HG03378 (cell line): ENCODE data around the gene ATRIP.

Source experiments
- ATAC-seq: cut with Tn5 transposase; IDR thresholded peaks from one replicate; pipeline ENCODE4 v1.9.1; 2021; ENCODE audit warnings: mild to moderate bottlenecking, moderate library complexity; ENCODE audit not compliant: unreplicated experiment

The ATRIP gene

DNA sequence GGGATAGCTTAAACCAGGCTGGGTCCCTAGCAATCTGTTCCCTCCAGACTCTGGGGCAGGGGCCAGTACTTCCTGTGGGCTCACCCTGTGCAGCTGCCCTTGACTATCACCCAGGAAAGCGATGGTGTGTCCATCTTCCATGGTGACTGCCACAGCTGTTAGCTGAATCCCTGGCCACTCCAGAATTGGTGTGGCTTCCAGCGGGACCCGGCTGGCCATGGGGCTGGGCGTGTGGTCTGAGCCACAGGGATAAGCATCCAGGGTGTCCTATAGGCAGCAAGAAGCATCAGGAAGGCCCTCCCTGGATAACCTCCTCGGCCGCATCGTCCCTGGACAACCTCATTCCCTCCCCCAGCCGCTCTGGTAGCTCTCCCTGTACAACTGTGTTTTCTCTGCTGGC lies 23.9 kb upstream of the ATRIP start:
- no peak for ATAC-seq

- ATAC-seq: no peak
These were observed 23.2 kb upstream of the ATRIP start for GRCh38 chr3:48423241-48423882.

GRCh38 chr3:48423883-48424695 lies 22.4 kb upstream of the ATRIP start:
- ATAC-seq: no peak

DNA sequence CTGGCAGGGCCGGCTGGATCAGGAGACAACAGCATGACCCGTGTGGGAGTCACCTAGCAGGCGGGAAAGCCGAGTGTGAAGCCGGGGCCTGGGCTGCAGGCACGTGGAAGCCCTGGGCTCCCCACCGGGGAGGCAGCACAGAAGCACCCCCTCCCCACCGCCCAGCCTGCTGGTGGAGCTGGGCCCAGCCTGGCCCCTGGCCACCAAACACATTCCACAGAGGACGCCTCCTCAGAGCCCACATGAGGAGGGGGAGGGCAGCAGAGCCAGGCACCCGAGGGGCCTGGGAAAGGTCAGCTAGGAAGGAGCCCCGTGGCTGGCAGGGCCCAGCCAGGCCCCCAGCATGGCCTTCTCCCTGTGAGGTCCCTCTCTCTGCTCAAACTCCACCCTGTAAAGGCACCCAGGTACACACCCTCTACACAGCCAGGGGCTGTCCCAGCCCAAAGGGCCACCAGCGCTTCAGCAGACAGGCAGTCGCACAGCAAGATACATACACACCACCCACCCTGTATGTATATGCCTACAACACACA lies 21.2 kb upstream of the ATRIP start:
- ATAC-seq: no peak

- no peak for ATAC-seq
These were observed 20.1 kb upstream of the ATRIP start for GRCh38 chr3:48426401-48426909.

DNA sequence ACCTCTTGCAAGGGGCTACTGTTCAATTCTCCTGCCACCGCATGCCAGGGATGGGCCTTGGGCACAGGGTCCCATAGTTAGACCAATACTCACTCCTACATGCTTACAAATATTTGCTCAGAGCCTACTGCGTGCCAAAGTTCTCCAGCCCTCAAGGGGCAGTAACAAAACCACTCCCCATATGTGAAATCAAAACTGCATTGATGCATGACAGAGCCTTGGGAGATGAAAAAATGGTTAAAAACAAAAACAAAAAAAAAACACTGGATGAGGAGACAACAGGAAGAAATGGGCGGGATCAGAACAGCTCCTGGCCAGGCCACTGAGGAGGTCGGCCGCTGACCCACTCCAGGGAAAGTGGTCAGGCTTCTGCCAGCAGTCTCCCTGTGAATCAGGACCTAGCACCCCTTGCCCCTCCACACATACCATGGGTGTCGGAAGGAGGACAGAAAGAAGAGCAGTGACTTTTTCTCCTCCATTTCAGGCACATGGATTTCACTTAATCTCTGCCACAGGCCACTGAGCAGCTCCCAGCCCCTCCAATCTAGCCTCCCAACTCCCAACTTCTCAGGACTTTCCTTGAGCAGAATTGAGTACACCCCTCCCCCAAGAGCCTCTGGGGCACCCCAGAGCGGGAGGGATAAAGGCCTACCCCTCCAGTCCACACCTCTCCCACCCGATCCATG lies 19.4 kb upstream of the ATRIP start:
- ATAC-seq: no peak

- no peak for ATAC-seq
These were observed 18.9 kb upstream of the ATRIP start for GRCh38 chr3:48427630-48427962.

DNA sequence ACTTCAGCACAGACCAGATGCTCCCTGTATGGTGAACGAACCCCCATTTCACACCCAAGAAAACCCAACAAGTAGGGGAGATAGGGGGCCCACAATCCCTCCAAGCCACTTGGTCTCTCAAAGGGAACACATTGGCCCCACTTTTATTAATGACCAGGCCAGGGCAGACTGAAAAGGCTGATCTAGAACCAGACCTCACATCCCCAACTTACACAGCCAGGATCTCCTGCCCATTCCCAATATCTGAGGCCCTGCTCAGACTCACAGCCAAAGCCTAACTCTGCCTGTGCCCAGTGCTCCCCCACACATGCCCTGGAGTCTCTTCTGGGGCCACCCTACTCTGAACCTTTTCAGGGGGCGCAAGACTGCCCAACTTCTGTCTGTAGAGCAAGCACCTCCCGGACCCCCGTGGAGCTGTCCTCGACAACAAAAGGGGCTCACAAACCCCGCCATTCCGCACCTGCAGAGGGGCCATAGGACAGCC lies 18.4 kb upstream of the ATRIP start:
- no peak for ATAC-seq

DNA sequence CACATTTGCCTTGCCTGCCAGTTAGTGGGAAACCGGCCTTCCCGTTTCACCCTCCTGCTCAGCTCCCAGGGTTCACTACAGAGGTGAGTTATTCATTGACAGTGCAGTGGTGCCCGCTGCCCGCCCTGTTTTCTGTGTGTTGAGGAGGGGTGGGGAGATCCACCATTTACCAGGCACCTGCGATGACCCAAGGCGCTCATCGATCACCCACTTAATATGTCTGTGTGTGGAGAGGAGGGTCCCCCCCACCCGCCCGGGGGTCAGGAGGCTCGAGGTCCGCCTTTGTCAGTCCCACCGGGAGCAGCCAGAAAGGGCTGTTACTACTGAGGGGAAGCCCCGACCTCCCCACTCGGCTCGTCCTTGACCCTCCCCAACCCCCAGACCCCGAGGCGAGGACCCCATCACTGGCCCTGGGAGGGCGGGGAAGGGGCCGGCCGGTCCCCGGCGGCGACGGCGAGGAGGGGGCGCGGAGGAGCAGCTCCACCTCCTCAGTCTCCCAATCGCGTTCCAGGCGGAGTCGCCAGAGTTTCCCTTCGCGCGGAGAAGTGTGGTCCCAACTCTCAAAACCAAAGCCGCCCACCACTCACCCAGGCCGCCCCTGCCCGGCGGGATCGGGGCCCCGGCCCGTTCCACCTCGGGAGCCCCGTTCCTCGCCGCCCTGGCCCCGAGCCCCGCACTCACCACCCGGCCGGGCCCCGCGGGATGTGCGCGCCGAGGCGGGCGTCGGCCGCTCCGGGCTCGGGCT lies 17.8 kb upstream of the ATRIP start:
- no peak for ATAC-seq

- ATAC-seq: no peak
These were observed 17.1 kb upstream of the ATRIP start for GRCh38 chr3:48429317-48429959.

DNA sequence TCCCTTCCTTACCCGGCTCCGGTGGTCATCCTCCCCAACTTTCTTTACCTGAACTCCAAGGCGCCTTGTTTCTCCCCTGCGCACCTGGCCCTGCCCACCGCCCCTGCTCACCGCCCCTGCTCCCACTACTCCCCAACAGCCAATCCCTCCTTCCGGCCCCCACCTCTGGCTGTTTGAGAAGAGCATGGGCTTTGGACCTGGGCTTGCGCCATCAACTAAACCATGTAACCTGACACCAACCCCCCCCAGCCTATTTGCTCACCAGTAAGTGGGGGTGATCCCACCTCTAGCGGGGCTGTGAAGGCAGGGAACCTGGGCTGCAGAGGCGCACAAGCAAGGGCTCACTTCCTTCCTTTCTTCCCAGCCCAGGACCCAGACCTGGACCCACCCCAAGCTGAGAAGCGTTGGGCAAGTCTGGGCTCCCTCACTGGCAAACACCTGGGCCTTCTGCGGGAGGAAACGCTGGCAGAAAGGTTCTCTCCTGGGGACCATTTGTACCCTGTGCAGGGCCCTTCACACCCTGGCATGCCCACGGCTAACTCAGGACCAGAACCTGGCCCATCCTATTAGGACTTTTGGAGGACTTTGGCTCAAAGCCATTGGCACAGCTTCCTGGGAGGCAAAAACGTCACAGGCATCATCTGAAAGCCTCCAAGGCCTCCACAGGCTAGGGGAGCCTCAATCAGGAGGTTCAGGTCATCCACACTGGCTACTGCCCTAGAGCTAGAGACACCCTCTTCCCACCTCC lies 16.4 kb upstream of the ATRIP start, which contains the start of gene PLXNB1:
TSS of gene PLXNB1 (minus strand) at position 127 of the 748 bp plus-strand sequence. CDS start 5,475 bp downstream, outside the sequence.
- ATAC-seq: no peak

DNA sequence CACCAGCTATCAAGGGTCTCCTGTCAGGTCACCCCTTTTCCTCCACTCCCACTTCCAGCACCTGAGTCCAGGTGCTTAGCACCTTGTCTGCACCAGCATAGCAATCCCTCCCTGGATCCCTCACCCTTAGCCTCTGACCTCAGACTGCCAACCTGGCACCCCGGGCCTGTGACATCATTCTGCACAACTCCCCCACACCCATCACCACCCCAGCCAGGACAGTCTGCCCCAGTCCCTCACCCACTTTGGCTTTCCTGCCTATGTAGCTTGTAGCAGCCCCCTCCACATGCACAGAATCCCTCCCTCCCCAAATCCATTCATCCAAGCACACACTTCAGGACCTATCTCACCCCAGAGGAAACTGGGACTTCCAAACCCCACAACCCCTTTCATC lies 15.8 kb upstream of the ATRIP start:
- ATAC-seq: no peak

DNA sequence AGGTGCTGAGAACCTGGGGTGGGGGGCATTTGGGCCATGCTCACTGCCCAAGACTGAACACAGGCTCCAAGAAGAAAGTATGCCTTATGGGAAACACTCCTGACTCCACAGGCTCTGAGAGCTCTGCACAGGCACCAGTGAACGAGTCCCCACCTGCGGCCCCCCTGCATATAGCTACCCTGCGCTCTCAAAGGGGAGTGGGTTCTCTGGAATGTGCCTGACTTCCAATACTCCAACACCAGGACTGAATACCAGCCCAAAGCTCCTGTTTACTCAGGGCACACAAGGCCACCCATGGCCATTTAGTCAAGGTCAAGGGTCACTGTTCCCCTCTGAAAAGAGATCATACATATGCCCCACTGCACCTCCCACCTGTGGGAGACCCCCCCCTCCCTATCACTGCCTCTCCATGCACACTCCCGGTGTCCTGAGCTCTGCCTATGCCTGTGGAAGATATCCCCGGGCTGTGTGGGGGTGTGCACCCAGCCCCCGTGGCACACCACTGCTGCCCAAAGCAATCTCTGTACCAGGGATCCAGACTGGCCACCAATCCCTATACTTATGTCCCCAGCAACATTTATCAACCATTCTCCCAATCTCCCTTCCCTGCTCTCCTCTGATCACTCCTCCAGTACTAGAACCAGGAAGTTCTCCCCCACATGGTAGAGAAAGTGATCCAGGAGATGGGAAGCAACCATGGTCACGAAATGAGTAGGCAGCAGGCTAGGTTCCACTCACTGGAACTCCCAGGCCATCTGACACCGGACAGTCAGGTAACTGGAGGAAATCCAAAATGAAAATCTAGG lies 15.1 kb upstream of the ATRIP start:
- no peak for ATAC-seq

DNA sequence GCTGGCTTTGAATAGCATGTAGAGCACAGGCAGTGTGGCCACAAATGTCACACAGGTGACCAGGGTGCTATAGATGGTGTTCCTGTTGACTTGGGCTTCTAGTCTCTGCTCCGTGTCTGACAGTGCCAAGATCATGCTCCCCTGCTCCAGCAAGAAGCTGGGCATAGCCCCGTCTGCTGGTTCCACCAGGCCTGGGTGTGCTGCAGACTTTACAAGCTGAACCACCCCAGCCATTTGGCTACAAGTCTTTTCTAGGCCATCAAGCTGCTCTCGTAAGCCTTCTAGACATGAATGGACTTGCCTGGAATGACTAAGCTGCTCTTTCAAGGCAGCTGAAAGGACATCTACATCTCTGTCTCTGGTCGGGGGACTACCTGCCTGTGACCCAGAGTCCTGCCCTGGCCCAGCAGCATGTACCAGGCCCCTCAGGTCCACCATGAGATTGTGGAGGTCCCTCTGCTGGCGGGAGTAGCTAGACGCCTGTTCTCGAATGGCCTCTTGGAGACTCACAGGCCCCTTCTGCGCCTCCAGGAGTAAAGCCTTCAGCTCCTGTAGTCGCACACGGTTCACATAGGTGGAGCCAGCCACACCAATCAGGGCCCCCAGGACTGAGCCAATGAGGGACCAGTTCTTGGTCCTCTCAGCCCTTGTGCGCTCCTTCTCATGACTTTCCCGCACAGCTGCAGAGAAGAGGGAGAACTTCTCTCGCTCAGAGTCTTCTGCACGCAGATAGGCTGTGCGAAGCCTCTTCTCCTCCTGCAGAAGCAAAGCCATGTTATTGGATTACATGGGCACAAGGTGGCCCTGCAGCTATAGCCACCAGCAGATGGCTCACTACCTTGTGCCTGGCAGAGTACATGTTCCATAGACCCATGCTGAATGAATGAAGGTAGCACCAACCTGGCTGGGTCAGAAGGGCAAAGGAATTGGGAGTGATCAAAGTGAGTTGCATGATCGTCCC lies 13.8 kb upstream of the ATRIP start:
- ATAC-seq: no peak

GRCh38 chr3:48433472-48434118 lies 12.9 kb upstream of the ATRIP start:
- no peak for ATAC-seq

DNA sequence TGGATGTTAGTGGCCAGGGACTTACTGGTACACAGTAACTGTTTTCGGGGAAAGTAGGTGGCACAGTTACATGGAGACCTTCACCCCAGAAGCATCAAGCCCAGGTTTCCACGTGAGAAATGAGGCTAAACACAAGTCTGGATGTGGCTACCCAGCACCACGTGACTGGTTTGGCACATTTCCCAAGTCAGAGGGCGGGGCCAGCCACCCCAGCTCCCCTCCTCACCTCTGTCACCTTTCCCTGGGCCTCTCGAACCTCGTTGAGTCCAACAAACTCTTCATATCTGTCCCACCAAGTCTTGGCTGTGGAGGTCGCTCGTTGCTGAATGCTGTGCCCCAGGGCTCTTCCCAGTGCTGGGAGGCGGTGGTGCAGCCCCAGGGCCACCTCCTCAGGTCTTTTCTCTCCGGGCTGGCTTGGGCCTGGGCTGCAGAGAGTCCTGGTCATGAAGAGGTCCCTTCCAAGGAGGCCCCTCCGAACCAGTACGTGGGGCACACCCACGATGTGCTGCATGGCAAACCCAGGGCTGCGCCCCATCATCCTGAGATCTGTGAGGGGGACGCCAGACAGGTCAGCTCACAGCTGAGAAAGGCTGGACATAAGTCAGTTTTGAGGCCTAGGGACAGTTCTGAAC lies 11.8 kb upstream of the ATRIP start:
- no peak for ATAC-seq

GRCh38 chr3:48435223-48435595 lies 11.3 kb upstream of the ATRIP start:
- ATAC-seq: no peak
